Fibroblast of mammary gland (primary cell): ENCODE data around the gene DYSF.

Experiments
- DNase-seq: peaks from one replicate; pipeline ENCODE4 v3.0.0-alpha.2; 2010; ENCODE audit warnings: low read depth
- H3K4me3 ChIP-seq: 2 replicates; pipeline ENCODE4 v1.5.1; 2011; ENCODE audit warnings: low read depth, mild to moderate bottlenecking, low read length, moderate library complexity; ENCODE audit not compliant: control insufficient read depth
- CTCF ChIP-seq: conservative IDR thresholded peaks from 2 replicates; pipeline ENCODE4 v1.5.1; 2011; ENCODE audit warnings: low read depth, low read length, inconsistent platforms; ENCODE audit not compliant: control insufficient read depth, insufficient read depth

DYSF gene

GRCh38 chr2:71609441-71609840 lies 156.1 kb downstream of the DYSF start:
- no peak overlapping the region for H3K4me3 ChIP-seq
- TF ChIP-seq CTCF, result no peak
- DNase-seq, result no peak

- peak; percentile 46 for DNase-seq
- peak; percentile 31 for TF ChIP-seq CTCF
- no peak overlapping the region for H3K4me3 ChIP-seq
Observed at GRCh38 chr2:71609958-71610357, 156.6 kb downstream of the DYSF start.

- no peak for DNase-seq
- no peak for TF ChIP-seq CTCF
- no peak overlapping the region for H3K4me3 ChIP-seq
Observed at GRCh38 chr2:71610671-71611070, 157.3 kb downstream of the DYSF start.

DNA sequence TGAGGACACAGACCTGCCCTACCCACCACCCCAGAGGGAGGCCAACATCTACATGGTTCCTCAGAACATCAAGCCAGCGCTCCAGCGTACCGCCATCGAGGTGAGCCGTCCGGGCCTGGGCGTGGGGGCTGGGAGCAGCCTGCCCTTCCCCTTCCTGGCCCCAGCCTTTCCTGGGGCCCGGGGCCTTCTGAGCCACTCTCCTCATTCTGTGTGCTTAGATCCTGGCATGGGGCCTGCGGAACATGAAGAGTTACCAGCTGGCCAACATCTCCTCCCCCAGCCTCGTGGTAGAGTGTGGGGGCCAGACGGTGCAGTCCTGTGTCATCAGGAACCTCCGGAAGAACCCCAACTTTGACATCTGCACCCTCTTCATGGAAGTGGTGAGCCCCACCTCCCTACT lies 157.9 kb downstream of the DYSF start:
- no peak overlapping the region for H3K4me3 ChIP-seq
- no peak for DNase-seq
- no peak for TF ChIP-seq CTCF

DNA sequence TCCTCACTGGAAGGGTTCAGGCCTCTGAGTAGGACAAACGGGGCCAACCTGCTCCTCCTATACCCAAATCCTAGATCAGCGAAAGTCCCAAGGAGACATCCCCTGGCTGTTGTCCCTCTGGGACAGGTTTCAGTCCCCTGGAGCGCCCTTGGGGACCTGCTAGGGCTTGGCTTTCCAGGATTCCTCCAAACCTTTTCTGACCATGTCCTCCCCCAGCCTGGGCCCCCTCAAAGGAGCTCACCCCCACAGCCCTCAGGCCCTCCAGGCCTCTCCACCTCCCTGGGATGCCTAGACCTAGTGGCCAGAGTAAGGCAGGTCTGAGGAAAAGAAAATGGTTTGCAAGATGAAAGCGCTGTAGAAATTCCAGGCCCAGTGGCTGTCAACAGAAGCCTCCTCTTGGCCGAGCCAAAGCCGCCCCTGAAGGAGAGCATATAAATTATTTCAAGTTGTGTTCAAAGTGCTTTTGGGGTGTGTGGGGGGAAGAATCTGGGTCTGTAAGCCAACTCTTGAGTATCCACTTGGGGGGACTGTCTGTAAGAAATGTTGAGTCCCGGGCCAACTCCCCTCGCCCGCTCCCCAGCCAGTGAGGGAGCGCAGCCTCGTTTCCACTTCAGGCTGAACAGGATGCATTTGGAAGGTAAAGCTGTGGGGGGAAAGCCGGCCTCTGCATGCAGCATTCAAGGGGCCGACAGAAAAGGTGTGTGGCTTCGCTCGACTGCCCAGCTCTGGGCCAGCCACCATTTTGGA lies 158.6 kb downstream of the DYSF start:
- no peak for DNase-seq
- no peak overlapping the region for H3K4me3 ChIP-seq
- TF ChIP-seq CTCF, result no peak

DNA sequence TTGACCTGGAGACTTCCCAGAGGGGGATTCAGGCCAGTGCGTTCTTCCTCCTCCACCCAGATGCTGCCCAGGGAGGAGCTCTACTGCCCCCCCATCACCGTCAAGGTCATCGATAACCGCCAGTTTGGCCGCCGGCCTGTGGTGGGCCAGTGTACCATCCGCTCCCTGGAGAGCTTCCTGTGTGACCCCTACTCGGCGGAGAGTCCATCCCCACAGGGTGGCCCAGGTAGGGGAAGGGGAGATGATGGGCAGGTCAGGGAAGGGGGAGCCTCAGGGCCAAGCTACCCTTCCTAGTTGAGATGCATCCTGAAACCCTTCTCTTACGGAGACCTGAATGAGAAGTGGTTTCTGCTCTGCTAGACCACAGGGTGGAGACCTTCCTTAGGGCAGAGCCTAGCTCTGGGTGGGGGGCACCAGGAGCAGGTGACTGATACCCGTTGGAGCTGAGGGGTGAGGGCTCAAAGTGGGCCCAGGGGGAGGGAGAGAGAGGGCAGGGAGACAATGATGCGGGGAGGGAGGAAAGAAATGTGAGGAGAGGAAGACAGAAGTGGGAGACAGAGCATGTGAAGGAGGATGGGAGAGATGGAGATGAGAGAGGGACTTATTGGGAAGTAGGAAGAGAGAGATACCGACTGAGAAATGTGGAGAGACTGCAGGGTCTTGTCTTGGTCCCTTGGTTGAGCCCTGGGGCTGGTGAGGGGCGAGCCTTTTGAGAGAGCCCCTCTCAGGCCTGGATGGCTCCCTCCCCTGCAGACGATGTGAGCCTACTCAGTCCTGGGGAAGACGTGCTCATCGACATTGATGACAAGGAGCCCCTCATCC lies 159.4 kb downstream of the DYSF start:
- no peak overlapping the region for H3K4me3 ChIP-seq
- TF ChIP-seq CTCF, result no peak
- no peak for DNase-seq
